Fibroblast of the aortic adventitia (primary cell): ENCODE data around the gene UBC. TPM values are rescaled to one million over a fixed set of nuclear protein-coding genes. Genes with fewer than 3 reads are reported as not detected.
A peak's percentile ranks its signal among the peaks of the same experiment; 100 is the strongest.
"Not testable (repeated sequence)": the region's sequence is repeated elsewhere in the genome, so short reads cannot be mapped to it uniquely, and the experiment has no call there.

Experiments used
- DNase-seq: peaks from one replicate; pipeline ENCODE4 v3.0.0-alpha.2; 2010; ENCODE audit warnings: low read depth
- H3K4me3 ChIP-seq: 2 replicates; pipeline ENCODE4 v1.5.1; 2011; ENCODE audit warnings: low read depth, mild to moderate bottlenecking, control low read depth, low read length, moderate library complexity
- total RNA-seq: library from RNA; depleted of rRNA; stranded (reverse); fragments of >200 nt; gene quantifications from 2 replicates; pipeline ENCODE4 v1.2.3, GENCODE V29; 2012; ENCODE audit warnings: low replicate concordance
- TF ChIP-seq, protein P1 (sequence below): IDR thresholded peaks from 2 replicates; pipeline ENCODE4 v1.5.1; 2011; ENCODE audit warnings: mild to moderate bottlenecking, low read length, control low read depth, inconsistent platforms; ENCODE audit not compliant: insufficient read depth

Gene UBC
- total RNA-seq, 1 donor, result 1,400 TPM

DNA sequence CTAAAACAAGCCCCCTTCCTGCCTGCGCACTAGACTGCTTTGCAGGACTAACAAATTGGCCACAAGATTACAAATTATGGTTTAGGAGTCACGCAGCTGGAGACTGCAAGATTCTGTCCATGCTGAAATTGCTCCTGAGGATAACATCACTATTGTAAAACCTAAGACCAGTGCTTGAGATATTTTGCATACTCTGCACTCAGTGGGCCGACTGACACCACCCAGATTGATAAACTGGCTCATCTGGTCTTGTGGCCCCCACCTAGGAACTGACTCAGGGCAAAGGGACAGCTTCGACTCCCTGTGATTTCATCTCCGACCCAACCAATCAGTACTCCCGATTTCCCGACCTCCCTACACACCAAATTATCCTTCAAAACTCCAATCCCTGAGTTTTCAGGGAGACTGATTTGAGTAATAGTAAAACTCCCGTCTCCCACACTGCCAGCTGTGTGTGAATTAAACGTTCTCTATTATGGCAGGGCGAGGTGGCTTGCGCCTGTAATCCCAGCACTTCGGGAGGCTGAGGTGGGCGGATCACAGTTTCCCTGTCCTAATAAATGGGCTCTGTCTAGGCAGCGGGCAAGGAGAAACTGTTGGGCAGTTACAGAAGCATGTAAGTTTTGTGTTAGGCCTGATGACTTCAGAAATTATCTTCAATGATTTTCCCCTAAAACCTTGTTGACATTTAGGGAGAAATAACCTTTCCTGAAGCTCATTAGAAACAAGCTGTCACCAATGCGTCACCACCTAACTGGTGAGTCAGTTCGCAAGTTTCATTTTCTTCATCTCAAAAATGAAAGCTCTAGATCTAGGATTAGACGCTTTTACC is 5.3 kb upstream of the UBC start:
- DNase-seq, result no peak
- H3K4me3 ChIP-seq, result no peak overlapping the region
- TF ChIP-seq, protein P1, sequence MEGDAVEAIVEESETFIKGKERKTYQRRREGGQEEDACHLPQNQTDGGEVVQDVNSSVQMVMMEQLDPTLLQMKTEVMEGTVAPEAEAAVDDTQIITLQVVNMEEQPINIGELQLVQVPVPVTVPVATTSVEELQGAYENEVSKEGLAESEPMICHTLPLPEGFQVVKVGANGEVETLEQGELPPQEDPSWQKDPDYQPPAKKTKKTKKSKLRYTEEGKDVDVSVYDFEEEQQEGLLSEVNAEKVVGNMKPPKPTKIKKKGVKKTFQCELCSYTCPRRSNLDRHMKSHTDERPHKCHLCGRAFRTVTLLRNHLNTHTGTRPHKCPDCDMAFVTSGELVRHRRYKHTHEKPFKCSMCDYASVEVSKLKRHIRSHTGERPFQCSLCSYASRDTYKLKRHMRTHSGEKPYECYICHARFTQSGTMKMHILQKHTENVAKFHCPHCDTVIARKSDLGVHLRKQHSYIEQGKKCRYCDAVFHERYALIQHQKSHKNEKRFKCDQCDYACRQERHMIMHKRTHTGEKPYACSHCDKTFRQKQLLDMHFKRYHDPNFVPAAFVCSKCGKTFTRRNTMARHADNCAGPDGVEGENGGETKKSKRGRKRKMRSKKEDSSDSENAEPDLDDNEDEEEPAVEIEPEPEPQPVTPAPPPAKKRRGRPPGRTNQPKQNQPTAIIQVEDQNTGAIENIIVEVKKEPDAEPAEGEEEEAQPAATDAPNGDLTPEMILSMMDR, result no peak

DNA sequence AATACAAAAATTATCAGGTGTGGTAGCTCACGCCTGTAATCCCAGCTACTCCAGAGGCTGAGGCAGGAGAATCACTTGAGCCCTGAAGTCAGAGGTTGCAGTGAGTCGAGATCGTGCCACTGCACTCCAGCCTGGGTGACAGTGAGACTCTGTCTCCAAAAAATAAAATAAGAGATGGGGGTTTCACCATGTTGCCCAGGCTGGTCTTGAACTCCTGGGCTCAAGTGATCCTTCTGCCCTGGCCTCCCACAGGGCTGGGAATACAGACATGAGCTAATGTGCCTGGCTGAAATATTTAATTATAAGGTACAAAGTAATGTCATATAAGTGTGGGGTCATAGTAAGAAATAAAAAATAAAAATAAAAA is 4.2 kb upstream of the UBC start:
- DNase-seq, H3K4me3 ChIP-seq: not testable (repeated sequence)

- peak overlapping the region; percentile 56 for H3K4me3 ChIP-seq
- DNase-seq, result peak; percentile 27
- TF ChIP-seq, protein P1, result no peak
These were observed 3.6 kb upstream of the UBC start for GRCh38 chr12:124917841-124918621.

DNA sequence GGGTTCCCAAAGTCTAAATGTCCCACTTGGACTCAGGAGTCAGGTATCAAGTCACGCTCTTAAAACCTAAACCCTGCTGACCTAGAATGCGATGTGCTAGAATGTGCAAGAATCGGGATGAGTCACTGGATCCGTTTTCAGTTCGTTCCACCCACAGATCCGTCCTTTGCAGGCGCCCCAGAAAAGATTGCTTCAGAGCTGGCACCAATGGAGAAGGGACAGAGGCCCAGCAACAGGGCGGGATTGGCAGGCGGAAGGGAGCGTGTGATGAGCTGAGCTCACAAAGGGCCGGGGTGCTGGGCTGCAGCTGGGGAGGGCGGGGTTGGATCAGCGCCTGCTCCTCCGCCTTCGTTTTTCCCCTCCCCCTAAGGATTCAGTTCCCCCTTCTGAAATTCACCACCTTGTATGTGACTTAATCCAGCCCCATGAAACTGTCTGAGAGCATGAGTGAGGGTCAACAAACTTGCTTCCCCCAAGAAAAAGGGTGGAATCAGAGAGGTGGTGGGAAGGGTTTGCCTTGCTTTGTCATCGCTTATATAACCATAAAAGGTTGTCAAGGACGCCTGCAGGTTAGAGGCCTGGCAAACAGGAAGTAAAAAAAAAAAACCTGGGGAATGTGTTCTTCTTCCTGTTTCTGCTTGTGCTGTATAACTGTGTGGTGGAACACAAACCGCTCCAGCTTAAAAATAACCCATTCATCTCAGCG is 2.8 kb upstream of the UBC start:
- DNase-seq, result peak; percentile 100
- TF ChIP-seq, protein P1, result no peak
- peak overlapping the region; percentile 56 for H3K4me3 ChIP-seq

GRCh38 chr12:124916374-124917134 is 2.1 kb upstream of the UBC start:
- TF ChIP-seq, protein P1, result no peak
- peak overlapping the region; percentile 98 for H3K4me3 ChIP-seq
- peak; percentile 96 for DNase-seq

DNA sequence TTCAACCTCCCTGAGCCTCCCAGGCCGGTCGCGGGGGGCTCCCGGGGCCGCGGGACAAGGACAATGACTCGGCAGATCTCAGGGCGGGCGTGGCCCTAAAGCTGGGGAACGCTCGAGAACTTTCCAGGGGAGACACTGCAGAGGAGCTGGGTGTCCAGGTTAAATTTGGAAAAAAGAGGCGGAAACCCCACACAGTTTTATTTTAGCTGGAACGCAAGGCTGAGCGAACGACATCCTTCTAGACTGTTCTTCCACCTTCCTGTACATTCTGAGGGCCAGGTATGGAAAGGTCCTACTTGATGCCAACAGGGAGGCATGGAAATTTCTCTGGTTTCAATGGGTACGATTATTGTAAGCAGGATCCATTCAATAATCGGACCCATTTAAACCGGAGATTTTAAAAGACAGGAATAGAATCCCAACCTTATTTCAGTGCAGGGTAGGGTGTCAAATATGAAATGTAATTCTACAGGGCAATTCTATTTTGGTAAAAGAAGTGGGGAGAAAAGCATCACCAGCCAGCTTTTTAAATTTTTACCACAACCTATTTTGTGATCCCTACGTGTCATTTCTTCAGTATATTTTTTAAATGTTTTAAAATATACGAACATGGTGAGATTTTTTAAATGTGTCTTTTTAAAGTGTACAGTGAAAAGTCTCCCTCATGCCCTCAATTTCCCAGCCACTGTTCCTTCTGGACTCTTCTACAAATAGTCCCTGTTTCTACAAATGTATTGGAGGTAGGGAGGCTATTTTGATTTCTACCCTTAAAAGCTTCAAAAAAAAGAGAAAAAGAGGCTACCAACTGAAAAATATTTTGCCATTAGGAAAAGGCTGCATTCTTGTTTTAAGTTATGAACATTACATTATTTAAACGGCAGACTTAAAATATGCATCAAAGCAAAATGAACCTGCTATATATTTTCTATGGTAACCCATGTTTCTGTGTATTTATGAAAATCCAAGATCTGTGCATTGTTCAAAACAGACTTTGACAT is 1.1 kb upstream of the UBC start:
- DNase-seq, result peak; percentile 53
- TF ChIP-seq, protein P1, result no peak
- peak overlapping the region; percentile 98 for H3K4me3 ChIP-seq
